Stimulated activated CD8-positive, alpha-beta memory T cell treated with anti-CD3 and anti-CD28 coated beads, Interleukin-2, amount 100 ng/mL, for 1 hour (primary cell): ENCODE results near the gene HIP1.
"Not testable (repeated sequence)": the region's sequence is repeated elsewhere in the genome, so short reads cannot be mapped to it uniquely, and the experiment has no call there.

Source experiments
- DNase-seq, 2 donors: peaks; one replicate each; pipeline ENCODE4 v3.0.0-alpha.2; 2020; ENCODE audit warnings: low read depth in 2 of 2

HIP1 gene

GRCh38 chr7:75614401-75614800 is 124.3 kb downstream of the HIP1 start:
- no peak for DNase-seq

- DNase-seq = no peak
Observed at GRCh38 chr7:75613351-75613750, 125.4 kb downstream of the HIP1 start.

- DNase-seq = no peak
Observed at GRCh38 chr7:75611557-75612178, 127.1 kb downstream of the HIP1 start.

- DNase-seq = not testable (repeated sequence)
Observed at GRCh38 chr7:75609416-75609815, 129.3 kb downstream of the HIP1 start.

- no peak for DNase-seq
Observed at GRCh38 chr7:75608451-75609122, 130.2 kb downstream of the HIP1 start.

GRCh38 chr7:75604408-75604807 is 134.3 kb downstream of the HIP1 start:
- no peak for DNase-seq

- DNase-seq = not testable (repeated sequence)
Observed at GRCh38 chr7:75602831-75603230, 135.9 kb downstream of the HIP1 start.

GRCh38 chr7:75601539-75601938 is 137.2 kb downstream of the HIP1 start:
- DNase-seq = no peak

- not testable (repeated sequence) for DNase-seq
Observed at GRCh38 chr7:75600748-75601147, 138.0 kb downstream of the HIP1 start.

- no peak for DNase-seq
Observed at GRCh38 chr7:75599244-75599781, 139.4 kb downstream of the HIP1 start.

GRCh38 chr7:75596727-75597614 is 141.8 kb downstream of the HIP1 start:
- no peak for DNase-seq

GRCh38 chr7:75595766-75596165 is 143.0 kb downstream of the HIP1 start:
- no peak for DNase-seq

- not testable (repeated sequence) for DNase-seq
Observed at GRCh38 chr7:75593500-75594184, 145.1 kb downstream of the HIP1 start.

- DNase-seq = no peak
Observed at GRCh38 chr7:75591467-75592255, 147.1 kb downstream of the HIP1 start.

GRCh38 chr7:75590373-75591005 is 148.3 kb downstream of the HIP1 start:
- no peak for DNase-seq

GRCh38 chr7:75584354-75584753 is 154.4 kb downstream of the HIP1 start:
- DNase-seq = no peak

GRCh38 chr7:75583255-75583654 is 155.5 kb downstream of the HIP1 start:
- DNase-seq = no peak

- no peak for DNase-seq
Observed at GRCh38 chr7:75579899-75580298, 158.8 kb downstream of the HIP1 start.

- no peak for DNase-seq
Observed at GRCh38 chr7:75578081-75578480, 160.7 kb downstream of the HIP1 start.

- DNase-seq = no peak
Observed at GRCh38 chr7:75575488-75576121, 163.1 kb downstream of the HIP1 start.
